Myocyte (in vitro differentiated cells): ENCODE results near the gene AHCTF1. TPM values are rescaled to one million over a fixed set of nuclear protein-coding genes. Genes with fewer than 3 reads are reported as not detected.

Experiments
- total RNA-seq: library from RNA; depleted of rRNA; stranded (reverse); fragments of >200 nt; gene quantifications from 2 replicates; pipeline ENCODE4 v1.2.3, GENCODE V29; 2014

Gene AHCTF1
- total RNA-seq, 1 donor from 2014 or later = 36.8 TPM

Other genes with a start within 250 kb of the AHCTF1 start
- gene SCCPDH, start 207.5 kb downstream of the AHCTF1 start, total RNA-seq = 101 and 120 TPM in 2 replicates
- gene ZNF695, start 76.1 kb upstream of the AHCTF1 start, total RNA-seq = 0.99 and 1.9 TPM in 2 replicates
- gene ZNF670, start 146.9 kb upstream of the AHCTF1 start, total RNA-seq = 1.4 and 2.7 TPM in 2 replicates
- 6.0 and 8.5 TPM in 2 replicates for gene ZNF669, start 172.4 kb upstream of the AHCTF1 start, total RNA-seq
- 19.5 and 24.4 TPM in 2 replicates for gene ZNF124, start 240.1 kb upstream of the AHCTF1 start, total RNA-seq